Renal cortical epithelial cell (primary cell): Measurements from ENCODE around the gene A1CF. TPM values are rescaled to one million over a fixed set of nuclear protein-coding genes. Genes with fewer than 3 reads are reported as not detected.

Experiments
- DNase-seq: peaks from one replicate; pipeline ENCODE4 v3.0.0-alpha.2; 2011; ENCODE audit warnings: low read depth
- total RNA-seq: library from RNA; depleted of rRNA; stranded (reverse); fragments of >200 nt; gene quantifications from 2 replicates; pipeline ENCODE4 v1.2.3, GENCODE V29; 2014

The A1CF gene
- total RNA-seq, 1 donor from 2014 or later, result 0.05 TPM

DNA sequence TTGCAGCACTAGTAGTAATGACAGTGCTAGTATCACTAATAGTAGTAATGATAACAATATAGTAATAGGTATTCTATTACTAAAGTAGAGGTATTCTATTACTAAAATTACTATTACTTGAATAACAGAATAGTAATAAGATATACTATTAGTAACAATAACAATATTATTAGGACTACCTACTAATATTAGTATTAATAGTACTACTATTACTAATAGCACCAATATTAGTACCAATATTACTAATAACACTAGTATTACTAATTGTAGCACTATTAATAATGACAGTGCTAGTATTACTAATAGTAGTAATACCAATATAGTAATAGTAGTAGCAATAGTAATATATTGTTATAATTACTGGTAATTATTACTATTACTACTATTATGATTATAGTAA, 24.1 kb downstream of the A1CF start:
- DNase-seq, result no peak

DNA sequence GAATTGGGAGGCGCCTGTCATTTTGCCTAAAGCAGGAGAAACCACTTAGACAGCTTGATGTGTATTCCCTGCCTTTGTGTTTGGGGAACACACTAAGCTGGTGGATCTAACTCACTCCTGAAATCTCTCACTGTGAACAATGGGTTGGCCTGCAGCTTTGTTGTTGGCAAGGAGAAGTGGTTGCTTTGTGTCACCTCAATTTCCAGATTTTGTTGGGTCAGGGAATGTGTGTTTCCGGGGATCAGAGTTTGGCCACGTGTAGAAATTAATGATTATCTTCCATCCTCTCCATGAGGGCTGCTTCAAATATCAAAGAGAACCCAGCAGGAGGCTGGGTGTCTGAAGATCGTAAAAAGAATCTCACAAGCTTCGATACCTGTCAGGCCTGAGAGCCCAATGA, 27.8 kb downstream of the A1CF start:
- DNase-seq, result peak; percentile 7

DNA sequence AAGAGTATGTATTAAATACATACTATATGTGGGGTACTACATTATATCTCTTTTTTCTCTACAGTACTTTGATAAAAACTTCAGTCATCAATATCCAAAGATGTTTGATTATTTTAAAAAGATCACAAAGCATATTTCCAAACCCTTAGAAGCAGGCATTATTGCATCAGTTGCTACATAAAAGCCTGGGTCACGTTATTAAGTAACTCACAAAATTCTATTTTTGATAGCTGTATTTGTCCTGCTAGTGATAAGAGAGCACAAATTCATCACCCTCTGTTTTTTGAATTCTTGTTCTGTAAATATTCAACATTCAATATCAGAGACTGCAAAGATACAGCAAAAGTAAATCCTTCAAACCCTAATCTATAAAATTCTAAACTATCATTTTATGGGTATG, 30.0 kb downstream of the A1CF start:
- DNase-seq, result no peak

DNA sequence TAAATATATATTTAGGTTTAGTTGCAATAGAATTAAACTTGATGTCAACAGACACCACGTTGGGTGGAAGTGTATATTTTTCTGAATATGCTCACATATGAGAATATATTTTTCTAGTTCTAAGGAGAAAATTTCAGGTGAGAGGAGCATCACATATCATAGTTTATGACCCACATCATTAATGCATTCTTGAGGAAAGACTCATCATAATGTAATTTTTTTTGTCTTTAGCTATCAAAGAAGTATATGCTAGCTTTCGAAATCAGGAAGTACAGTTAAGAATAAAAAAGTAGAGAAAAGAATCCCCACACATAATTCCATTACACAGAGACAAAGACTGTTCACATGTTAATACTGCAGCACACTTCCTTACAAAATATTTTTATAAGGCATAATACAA, 30.4 kb downstream of the A1CF start:
- DNase-seq, result no peak

DNA sequence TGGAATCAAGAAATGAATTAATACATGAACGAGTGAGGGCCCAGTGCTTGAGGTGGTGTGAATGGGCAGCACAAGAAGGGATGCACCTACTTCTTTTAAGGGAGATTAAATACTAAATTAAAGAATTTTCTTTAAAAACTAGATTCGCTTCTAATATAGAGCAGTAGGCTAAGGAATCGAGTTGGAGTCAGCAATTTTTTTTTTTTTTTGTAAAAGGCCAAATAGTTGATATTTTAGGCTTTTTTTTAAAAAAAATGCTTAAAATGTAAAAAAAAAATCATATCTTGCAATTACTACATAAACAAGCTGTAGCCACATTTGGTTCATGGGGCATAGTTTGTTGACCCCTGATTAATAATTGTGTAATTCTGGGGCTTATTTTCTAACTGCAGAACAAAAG, 31.9 kb downstream of the A1CF start:
- no peak for DNase-seq

DNA sequence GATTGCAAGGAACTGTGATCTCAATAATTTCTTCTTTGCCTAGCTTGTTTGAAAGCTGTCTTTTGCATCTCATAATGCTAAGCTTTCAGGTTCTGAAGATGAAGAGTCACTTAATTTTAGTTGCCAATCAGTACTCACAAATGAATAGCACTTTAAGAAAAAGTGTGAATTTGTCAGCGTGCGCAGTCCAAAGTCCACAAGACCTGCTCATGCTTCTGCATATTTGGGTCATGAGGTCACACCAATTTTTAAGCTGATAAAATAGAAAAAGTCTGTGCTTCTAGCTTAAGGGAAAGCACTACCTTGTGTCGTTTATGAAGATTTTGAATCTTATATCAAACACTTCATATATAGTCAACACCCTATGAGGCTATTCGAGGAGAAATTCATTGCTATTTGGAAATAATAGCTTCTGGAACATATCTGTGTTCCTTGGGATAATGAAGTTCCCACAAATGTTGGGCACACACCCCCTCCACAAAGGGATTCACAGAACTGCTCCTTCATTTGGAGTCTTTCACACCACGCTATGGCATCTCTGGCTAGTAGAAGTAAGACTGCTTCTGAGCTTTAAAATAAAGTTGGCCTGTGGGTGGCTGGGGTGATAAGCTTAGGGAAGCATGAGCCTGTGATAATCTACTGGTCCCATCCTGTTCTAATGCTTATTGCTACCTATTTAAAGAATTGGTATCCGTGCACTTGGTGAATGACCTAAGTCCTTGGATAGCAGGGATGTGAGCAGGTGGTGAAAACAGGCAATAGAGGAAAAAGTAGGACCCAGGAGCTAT, 33.3 kb downstream of the A1CF start:
- no peak for DNase-seq

DNA sequence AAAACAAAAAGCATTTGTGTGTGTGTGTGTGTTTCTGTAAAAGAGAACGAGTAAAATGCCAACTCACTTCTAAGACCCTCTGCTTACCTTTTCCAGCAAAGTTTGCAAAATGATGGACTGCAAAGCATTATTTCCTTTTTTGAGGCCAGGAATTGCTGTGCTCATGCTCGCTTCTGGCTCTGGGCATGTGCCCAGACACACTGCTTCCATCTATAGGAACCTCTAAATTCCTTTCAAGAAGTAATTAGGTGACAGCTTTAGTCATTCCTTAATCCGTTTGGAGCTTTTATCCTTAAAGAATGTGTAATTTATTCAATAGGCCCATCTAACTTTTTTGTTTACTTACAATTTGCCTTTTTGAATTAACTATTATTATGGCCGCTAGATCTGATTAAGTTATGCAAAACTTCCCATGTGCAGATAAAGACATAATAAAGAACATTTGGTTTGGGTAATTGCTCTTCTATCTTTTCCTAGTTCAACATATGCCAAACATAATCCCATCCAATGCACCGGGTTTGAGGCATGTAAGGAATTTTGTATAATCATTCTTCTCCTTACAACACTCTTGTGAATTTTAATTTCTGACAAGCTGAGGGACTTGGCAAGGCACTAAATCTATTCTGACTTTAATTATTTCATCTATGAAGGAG, 34.7 kb downstream of the A1CF start:
- DNase-seq, result no peak

DNA sequence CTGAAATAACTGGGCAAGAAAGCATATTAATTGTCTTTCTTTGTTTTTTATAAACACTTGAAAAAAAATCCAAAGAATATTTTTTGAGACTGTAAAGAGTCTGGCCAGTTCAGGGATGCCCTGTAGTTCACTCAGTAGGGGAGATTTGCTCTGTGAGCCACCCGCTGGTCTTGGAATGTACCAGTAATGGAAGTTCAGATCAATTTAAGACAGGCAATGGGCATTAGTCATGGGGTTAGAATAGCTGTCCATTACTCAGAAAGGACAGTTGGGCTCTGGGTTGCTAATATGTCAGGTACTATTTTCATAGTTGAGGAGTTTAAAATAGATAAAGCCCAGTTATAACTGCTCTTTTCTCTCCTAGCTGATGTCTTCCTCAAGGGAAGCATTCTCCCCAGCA, 38.7 kb downstream of the A1CF start:
- peak; percentile 33 for DNase-seq

DNA sequence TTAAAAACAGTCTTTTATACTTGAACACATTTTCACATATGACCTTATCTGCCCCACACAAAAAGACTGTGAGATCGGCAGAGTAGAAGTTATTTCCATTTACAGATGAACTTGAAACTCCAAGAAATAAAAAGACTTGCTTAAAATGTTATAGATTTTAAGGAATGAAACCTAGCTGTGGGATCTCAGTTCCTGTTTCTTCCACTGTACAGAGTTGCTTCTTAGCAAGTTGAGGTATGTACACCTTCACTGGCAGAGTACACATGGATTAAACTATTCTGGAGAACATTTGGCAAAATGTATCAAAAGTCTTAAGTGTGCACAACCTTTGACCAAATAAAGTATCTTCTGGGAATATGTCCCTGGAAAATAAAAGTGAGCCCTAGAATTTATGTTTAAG, 48.3 kb downstream of the A1CF start:
- DNase-seq, result no peak

DNA sequence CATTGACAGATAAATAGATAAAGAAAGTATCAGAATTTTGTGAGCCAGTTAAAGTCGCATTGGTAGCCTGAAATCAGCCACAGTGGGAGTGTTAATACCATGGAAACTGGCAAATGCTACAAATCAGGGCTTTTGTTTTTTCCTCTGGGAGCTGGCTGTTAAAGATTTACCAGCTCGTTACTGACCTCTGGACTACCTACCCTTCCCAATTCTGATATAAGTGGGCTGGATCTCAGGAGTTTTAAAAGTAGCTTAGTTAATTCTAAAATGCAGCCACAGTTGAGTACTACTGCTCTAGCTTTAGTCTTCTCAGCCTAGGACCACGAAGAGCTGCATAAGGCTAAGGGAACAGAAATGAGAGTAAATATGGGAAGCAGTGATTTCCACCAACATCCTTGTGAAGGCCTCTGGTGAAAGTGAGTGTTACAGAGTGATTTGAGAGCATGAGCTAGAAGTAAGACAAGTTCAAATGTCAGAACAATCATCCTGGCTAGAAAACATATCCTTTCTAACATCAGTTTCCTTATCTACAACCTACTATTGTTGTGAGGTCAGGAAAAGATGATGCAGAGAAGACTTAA, 53.2 kb downstream of the A1CF start:
- peak; percentile 55 for DNase-seq

DNA sequence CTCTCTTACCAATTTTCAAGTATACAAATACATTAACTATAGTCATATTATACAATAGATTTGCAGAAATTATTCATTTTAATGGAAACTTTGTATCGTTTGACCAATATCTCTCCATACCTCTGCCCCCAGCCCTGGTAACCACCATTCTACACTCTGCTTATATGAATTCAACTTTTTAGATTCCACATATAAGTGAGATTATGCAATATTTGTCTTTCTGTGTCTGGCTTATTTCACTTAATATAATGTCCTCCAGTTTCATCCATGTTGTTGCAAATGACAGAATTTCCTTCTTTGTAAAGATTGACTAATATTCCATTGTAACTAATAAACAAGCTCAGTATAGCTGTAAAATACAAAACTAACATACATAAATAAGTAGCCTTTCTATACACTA, 55.4 kb downstream of the A1CF start:
- no peak for DNase-seq

DNA sequence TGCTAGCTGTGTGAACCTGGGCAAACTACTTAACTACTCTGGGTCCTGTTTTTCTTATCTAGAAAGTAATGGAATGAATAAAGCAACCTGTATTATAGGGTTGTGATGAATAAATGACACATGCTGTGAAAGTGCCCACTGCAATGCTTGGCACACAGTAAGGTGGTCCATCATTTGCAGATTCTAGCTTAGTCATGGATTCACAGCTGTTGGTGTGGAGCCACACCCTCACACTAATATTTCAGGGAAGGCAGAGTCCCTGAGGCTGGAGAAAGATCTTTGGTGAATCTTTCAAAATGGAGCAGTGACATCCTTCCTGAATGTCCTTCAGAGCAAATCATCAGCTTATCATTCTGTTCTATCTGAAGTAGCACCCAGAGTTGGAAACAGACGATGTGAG, 60.6 kb downstream of the A1CF start:
- no peak for DNase-seq

DNA sequence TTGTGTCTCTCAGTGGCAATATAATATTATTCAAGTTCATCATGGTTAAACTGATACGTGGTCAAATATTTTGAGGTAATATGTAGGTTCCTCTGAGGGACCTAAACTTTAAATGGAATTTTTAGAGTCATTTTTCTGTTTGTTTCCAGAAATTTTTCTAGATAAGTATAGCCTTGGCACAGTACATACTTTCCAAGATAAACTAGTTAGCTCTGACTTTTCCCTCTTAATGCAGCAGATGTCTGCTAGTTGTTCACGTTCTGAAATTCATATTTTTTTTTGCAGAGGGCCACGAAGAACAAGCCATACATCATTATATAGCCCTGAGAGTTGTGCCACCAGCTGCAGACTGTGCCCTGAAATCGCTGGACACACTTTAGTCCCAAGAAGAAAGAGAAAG, 61.6 kb downstream of the A1CF start:
- DNase-seq, result no peak

DNA sequence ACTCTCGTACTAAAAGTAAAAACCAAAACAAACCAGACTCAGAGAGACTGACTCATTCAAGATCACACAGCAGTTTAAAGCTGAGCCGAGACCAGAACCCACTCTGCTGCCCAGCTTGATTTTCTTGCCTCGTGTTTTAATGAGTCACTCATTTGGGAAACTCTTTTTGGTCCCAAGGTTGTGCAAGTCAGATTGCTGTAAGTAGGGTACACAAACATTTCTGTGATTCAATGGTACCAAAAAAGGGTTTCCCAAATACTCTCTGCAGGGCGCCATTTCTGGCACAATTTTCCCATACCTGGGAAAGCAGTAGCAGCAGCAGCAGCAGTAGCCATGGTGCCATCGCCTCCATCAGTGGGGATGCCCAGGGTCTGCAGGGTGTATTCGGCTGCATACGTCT, 75.8 kb downstream of the A1CF start:
- no peak for DNase-seq

DNA sequence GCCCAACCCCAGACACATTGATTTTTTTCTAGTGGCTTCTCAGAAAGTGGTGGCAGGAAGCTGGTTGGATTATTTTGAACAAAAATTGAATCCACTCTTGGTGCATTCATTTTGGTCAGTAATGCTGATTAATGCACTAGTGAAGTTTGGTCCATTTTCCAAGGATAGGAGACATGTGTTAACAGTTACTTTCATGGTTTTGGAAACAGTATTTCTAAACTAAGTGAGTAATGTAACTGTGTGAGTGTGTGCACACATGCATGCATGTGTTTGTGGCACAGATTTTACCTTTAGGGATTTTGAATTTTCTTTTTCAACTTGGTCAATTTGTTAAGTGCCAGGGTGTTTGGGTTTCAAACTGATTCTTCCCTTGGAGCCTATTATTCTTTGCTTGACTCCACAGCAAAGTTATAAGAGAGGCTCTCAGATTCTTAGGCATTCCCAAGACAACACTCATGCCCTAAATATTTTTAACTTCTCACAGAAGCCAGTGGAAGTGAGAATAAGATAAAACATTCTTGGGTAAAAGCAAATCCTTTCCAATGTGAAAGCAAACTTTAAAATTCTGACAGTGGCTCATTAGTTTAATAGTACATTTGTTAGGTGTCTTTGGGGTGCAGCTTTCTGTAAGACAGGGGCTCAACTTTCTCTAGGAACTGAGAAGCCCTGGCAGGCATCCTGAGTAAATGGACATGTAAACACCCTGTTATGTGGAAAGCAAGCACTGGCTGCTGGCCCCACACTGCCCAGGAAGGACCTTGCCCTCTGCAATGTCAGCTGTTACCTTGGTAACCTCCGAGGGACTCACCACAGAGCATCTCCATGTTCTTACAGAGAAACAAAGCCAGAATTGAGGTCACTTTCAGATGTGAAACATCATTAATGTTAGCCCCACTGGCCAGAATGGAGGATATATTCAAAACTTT, 77.3 kb downstream of the A1CF start:
- DNase-seq, result peak; percentile 58

DNA sequence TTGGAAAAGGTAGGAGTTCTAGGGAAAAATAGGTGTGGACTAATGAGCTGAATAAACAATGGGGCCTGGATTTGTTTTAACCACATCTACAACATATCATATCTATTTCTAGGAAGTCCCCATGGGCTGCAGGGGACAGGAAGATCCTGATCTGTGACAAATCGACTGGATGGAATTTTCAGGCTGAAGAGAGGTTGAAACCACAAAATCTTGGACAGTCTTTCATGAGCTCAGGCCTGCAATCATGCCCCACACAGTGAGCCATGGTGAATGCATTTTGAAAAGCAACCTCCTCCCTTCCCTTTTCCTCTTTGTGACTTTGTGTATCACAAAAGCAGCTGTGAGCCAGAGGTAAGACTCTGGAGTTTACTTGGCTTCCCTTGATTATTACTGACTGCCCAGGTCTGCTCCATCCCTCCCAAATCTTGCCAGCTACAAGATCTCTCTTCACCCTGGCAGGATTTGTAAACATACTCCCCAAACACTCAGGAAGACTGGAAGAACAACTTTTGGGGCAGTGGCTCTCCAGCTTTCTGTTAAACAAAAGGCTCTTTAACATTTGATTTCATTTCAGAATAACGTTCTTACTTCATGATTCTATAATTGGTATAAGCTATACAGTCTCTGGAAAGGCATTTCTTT, 79.3 kb downstream of the A1CF start:
- no peak for DNase-seq

DNA sequence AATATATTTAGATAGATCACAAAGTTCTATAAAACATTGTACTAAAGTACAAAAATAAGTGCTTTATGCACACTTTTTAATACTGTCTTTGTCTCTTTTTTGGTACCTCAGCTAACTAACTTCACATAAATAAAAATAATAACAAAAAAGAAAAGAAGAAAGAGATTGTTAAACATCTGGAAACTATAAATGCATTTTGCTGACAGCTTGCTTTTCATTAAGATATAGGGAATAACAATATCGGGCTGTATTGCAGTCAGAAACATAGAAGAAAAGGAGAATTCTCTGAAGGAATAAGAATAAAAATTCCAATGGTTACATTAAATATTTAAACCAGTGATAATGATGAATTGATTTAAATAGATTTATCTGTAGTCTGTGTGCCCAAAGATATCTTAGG, 85.8 kb downstream of the A1CF start:
- no peak for DNase-seq

DNA sequence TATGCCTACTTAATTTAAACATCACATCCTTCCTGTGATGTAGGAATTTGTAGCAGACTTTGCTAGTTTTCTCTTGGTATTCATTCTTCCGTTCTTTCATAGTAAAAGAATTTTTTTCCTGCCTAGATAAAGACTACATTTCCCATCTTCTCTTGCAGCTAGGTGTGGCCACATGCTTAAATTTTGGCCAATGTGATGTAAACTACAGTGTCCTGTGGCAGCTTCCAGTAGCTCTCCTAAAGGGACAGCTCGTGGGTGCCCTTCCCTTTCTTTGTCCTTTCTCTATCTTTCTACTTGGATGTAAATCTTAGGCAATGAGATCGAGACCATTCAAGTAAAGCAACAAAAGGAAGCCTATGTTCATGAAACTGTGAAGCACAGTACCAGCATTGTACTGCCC, 87.1 kb downstream of the A1CF start:
- no peak for DNase-seq

DNA sequence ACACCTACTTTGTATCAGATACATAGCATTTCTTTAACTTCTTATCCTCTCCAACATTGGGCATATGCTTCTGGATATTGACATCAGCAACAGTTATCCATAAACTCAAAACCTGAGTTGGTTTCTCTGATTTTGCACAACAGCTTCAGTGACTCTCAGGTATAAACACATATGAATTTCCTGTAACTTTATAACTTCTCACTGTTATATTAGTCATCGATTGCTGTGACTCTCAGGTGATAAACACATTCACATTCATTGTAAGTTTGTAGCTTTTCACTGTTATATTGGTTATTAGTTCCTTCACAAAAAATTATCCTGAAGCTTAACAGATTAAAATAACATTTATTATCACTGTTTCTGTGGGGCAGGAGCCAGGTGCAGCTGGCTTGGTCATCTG, 88.7 kb downstream of the A1CF start:
- DNase-seq, result no peak

DNA sequence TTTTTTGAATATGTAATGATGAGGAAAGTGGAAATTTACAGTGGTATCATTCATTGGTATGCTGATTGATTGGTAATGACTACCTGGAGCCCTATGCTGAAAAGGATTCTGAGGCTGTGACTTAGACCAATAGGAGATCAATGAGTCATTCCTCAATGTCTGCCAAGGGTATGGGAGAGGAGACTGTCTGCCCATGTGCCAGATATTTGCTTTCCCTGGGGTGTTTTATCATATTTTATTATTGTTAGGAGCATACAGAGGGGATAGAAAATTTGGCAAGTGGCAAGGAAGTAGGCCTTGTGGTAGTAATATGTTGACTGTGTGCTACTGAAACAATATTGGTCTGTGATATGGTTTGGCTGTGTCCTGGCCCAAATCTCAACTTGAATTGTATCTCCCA, 90.9 kb downstream of the A1CF start:
- no peak for DNase-seq
